Fibroblast of upper back skin (primary cell): ENCODE results near the gene TREML4.
A peak's percentile ranks its signal among the peaks of the same experiment; 100 is the strongest.
"Not testable (repeated sequence)": the region's sequence is repeated elsewhere in the genome, so short reads cannot be mapped to it uniquely, and the experiment has no call there.

Experiments
- DNase-seq: peaks from one replicate; pipeline ENCODE4 v3.0.0-alpha.2; 2013

TREML4 gene, protein sequence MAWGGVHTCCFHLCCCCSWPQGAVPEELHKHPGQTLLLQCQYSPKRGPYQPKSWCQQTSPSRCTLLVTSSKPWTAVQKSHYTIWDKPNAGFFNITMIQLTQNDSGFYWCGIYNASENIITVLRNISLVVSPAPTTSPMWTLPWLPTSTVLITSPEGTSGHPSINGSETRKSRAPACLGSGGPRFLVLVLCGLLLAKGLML

DNA sequence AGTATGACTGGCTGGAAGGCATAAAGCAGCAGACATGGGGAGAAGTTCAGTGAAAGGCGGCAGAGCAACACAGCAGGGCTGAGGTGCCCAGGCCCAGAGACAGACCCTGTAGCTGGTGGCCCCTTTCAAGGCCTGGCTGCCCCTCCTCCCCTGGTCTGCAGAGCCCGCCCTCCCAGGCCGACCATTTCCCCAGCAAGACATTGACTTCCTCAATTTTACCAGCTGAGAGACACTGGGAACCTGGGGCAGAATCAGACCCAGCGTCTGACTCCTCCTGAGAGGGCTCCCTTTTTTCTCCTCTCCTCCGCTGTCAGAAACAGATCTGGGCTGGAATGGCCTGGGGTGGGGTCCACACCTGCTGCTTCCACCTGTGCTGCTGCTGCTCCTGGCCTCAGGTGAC lies at the start of gene TREML4:
Gene TREML4 (plus strand): TSS at position 254 of the 400 bp plus-strand sequence. CDS start 79 bp downstream, at position 333.
- DNase-seq = no peak

GRCh38 chr6:41179163-41179562 lies 49.0 kb upstream of the TREML4 start:
- DNase-seq = no peak

DNA sequence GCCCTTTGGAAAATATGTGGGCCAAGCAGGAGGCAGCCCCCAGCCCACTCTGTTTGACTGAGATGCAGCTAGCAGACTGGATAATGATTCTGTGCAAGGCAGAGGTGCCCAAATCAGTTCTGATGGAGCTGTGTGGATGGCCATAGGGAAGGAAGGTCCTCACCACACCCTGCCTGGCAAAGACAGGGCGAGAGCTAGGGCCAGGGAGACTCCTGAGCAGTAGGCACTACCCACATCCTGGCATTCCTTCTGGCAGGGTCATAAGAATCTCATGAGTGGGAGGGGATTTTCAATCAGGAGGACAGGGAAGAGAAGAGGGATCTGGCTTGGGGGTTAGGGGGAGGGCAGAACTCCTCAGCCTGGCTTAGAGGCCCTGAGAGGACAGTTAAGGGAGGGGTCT lies 46.6 kb upstream of the TREML4 start:
- no peak for DNase-seq

- peak; percentile 42 for DNase-seq
Observed at GRCh38 chr6:41182069-41183034, 45.8 kb upstream of the TREML4 start.

DNA sequence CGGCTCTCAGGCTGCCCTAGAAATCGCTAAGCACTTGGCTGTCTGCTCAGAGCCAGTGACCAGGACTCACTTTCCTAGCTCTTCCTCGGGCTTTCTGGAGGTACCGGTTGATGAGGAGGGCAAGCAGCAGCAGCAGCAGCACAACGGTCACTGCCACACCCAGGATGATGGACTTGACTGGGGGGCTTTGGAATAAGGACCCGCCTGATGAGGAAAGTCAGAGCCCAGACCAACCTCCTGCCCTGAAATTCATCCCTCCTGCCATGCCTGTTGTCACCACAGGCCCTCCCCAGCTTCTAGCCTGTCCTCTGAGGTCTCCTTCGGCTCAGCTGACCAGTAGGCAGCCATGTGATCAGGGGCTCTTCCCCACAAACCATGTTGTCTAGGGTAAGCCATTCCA lies 43.4 kb upstream of the TREML4 start:
- no peak for DNase-seq

DNA sequence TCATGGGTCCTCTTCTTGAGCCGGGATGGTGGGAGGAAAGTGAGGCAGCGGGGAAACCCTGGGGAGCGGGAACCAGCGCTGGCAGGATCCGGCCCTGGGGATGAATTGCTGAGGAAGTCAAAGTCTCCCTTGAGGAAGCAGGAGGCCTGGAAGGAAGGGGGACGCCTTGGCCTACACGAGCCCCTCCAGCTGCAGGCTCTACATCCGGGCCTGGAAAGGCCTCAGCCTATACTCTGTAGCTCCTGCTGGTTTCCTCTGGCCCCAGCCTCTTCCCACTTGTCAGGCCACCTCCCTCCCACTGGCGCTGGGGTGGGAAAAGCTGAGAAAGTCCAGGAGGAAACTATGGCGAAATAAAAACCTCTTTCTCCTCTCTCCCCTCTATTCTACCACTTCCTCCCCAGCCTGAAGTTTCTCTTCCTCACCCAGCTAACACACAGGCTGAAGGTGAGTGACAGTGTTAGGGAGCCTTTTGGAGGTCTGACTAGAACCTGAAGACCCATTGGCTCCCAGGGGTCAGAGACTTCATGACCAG lies 42.1 kb upstream of the TREML4 start:
- no peak for DNase-seq

- DNase-seq = no peak
Observed at GRCh38 chr6:41187924-41188886, 39.9 kb upstream of the TREML4 start.

- not testable (repeated sequence) for DNase-seq
Observed at GRCh38 chr6:41189046-41189445, 39.1 kb upstream of the TREML4 start.

DNA sequence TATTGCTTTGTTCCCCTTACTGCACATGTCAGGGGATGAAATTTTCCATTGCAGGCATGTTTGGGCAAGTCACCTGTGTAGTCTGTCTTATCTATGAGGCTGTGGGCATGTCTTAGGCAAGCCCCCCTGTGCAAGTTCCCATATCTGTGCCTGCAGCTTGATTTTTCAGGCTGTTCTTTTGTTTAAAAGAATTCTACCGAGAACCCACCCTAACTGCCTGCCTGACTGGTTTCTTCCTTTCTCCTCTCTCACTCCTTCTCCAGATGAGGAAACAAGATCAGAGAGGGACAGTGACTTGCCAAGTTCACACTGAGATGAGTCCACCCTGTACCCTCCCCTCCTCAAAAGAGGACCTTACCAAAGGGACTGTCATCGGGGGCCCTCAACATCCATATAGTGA lies 38.2 kb upstream of the TREML4 start:
- no peak for DNase-seq

DNA sequence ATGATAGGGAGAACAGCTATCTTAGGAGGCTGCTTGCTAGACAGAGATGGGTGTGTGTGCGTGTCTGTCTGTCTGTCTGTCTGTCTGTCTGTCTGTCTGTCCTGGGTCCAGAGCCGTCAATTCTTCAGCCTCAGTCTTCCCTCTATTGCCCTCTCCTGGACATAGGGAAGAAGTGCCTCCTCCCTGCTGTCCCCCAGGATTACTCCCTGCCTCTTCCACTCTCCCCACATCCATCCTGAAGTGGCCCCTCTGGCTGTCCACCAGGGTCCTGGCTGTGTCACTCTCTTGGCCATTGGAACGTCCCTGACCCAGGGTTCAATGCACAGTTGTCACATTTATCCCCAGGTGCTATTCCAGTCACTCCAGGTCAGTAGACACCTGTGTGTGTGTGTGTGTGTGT lies 37.4 kb upstream of the TREML4 start:
- no peak for DNase-seq

DNA sequence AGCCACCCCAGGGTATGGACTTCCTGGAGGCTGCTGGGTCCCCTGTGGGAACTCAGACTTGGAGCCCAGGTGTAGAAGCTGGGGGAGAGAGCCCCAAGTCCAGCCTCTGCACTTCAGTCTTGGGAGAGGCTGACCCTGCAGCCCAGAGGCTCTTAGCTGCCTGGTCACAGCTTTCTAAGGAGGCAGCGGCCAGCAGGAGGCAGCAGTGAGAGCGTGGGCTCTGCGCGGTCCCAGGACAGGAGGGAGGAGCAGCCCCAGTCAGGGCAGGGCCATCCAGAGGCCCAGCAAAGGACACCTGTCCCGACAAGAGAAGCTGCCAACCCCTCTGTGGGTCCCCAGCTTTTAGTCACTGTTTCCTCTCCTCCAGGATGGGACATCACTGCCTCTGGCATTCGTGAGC lies 36.6 kb upstream of the TREML4 start:
- no peak for DNase-seq

GRCh38 chr6:41193171-41193734 lies 34.9 kb upstream of the TREML4 start:
- no peak for DNase-seq

GRCh38 chr6:41193884-41194283 lies 34.3 kb upstream of the TREML4 start:
- no peak for DNase-seq

DNA sequence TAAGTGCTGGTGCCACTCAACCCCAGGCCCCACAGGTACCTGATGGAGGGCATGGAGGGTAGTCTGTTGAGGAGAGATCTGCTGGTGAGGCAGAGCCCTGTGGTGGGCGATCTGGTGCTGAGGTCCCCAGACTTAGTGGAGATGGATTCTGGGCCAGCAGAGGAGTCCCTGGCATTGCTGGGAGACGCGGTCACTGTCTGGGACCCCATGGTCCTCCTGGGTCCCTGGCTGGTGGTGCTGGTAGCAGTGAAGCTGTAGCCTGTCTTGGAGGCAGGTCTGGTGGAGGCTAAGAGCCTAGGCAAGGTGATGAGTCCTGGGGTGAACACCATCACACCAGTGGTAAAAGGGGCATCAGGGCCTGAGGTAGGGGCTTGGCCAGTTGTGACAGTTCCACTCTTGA lies 33.8 kb upstream of the TREML4 start:
- no peak for DNase-seq

GRCh38 chr6:41197234-41197633 lies 30.9 kb upstream of the TREML4 start:
- no peak for DNase-seq

DNA sequence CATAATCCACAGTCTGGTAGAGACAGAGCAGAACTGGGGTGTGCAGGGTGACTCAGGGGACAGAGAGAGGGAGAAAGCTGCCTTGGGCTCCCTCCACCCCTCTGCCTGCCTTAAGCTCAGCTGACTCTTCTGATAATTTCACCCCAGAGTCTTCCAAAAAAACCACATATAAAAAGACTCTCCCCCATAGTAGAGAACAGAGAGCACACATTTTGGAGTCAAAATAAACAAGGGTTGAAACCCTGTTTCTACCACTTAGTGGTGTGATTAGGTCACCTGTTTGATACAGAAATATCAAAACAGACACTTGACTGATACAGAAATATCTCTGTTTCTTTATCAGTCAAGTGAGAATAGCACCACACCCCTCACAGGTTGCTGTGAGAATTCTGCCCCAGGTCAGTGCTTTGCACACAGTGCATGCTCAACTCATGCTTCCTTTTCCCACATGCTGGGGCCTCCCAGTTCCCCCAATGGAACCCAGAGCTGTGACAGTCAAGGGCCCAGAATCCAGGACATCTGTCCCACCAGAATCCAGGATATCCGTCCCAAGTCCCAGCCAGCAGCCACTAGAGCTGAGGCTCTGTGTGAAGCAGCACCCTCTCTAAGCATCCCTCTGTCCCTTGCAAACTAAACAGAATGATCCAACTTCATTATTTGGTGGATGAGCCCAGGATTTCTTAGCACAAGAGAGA lies 28.4 kb upstream of the TREML4 start:
- no peak for DNase-seq

- DNase-seq = peak; percentile 35
Observed at GRCh38 chr6:41200296-41200900, 27.8 kb upstream of the TREML4 start.

GRCh38 chr6:41200901-41201763 lies 27.0 kb upstream of the TREML4 start, which contains the start of gene TREML2:
Gene TREML2 (minus strand): TSS chr6:41201149. CDS start chr6:41201008, 141 bp downstream.
- no peak for DNase-seq

DNA sequence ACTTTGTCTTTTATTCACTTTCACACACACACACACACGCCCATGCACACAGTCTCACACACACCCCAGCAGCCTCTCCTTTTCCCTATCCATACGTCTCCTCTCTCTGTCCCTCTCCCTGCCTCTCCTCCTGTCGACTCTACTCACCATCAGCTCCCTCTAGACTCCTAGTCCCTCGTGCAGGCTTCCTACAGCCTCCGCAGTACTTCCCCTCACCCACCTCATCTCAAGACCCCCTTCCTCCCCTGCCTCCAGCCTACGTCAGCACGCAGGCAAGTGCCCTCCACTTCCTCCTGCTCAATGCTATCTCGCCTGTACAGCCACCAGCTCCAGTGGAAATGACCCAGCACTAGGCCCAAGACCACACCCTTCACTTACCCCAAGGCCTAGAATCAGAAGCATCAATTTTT lies 26.4 kb upstream of the TREML4 start:
- DNase-seq = no peak

GRCh38 chr6:41204156-41204555 lies 24.0 kb upstream of the TREML4 start:
- no peak for DNase-seq
